ENCODE measurements around the gene FFAR3. TPM values are rescaled to one million over a fixed set of nuclear protein-coding genes. Genes with fewer than 3 reads are reported as not detected.

The FFAR3 gene
- total RNA-seq, 1 donor from 2014 or later = not detected

DNA sequence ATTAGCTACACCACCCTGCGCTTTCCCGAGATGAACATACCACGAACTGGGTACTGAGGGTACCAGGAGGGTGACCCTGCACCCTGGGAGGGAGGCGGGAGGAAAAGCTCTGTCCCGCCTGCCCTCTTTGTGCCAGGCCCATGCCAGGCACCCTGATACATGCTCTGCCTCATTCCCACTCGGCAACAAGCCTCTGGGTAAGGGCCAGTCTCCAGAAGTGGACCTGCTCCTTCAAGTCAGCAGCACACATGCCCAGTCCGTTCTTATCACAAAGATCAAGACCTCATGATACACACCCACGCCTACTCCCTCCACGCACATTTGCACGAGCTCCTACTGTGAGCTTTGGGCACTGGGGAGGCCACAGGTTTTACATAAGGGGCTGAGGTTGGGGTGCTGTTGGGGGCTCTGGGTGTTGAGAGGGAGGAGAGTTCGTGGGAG lies 12.6 kb upstream of the FFAR3 start:
- Histone ChIP-seq H3K27me3 (ENCODE audit: control insufficient read depth, insufficient read depth, low read length) (no peaks in the 10 kb centered on the region), H3K36me3 (ENCODE audit: control insufficient read depth, insufficient read depth, low read length) (no peaks in the 10 kb centered on the region), H3K4me3 (ENCODE audit: low read depth, low read length) (no peak overlapping the region)
- TF ChIP-seq CTCF (IDR thresholded peaks at IDR 0.05; ENCODE audit: insufficient read depth, low read length, severe bottlenecking) = no peak
- no peak for FAIRE-seq
- DNase-seq (ENCODE audit: low read depth) = no peak

- no peak for DNase-seq (ENCODE audit: low read depth)
- Histone ChIP-seq H3K4me3 (ENCODE audit: low read depth, low read length) (no peak overlapping the region), H3K27me3 (ENCODE audit: control insufficient read depth, insufficient read depth, low read length) (no peaks in the 10 kb centered on the region), H3K36me3 (ENCODE audit: control insufficient read depth, insufficient read depth, low read length) (no peaks in the 10 kb centered on the region)
- TF ChIP-seq CTCF (IDR thresholded peaks at IDR 0.05; ENCODE audit: insufficient read depth, low read length, severe bottlenecking) = no peak
- FAIRE-seq = no peak
These were observed 11.8 kb upstream of the FFAR3 start for GRCh38 chr19:35346193-35347052.

DNA sequence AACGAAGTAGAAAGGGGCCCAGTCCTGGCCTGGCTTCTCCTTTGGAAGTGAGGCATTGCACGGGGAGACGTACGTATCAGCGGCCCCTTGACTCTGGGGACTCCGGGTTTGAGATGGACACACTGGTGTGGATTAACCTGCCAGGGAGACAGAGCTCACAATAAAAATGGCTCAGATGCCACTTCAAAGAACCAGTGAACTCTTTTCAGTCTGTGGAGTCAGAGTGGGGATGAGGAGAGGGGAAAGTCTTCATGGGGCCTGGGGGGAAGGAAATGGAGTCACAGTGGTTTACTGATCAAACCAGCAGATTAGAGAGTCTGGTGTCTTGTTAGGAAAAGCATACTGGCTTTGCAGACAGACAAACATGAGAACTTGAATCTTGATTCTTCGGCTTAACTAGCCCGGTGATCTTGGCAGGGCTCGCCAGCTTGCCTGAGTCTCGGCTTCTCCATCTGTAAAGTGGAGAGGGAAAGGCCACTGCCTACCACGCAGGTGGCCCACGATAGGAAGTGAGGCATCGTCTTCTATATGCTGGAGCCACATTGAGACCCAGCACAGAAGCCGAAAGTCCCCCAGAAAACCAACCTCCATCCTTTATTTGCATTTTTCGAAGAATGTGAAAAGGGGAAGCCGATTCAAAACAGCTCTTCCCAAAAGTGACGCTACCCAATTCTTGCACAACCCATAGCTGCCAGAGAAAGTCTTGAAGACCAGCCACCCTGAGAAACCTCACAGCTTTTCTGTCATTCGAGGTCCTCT lies 10.9 kb upstream of the FFAR3 start, which contains the start of gene FFAR1:
Gene FFAR1, plus strand, starts transcription at position 732 of the 759 bp plus-strand sequence. CDS start 3,650 bp downstream, outside the sequence.
- no peaks in the 10 kb centered on the region for H3K36me3 ChIP-seq (ENCODE audit: control insufficient read depth, insufficient read depth, low read length)
- no peak for DNase-seq (ENCODE audit: low read depth)
- no peak for TF ChIP-seq CTCF (IDR thresholded peaks at IDR 0.05; ENCODE audit: insufficient read depth, low read length, severe bottlenecking)
- FAIRE-seq = no peak
- H3K27me3 ChIP-seq (ENCODE audit: control insufficient read depth, insufficient read depth, low read length) = no peaks in the 10 kb centered on the region
- H3K4me3 ChIP-seq (ENCODE audit: low read depth, low read length) = no peak within 1 kb of the TSS

DNA sequence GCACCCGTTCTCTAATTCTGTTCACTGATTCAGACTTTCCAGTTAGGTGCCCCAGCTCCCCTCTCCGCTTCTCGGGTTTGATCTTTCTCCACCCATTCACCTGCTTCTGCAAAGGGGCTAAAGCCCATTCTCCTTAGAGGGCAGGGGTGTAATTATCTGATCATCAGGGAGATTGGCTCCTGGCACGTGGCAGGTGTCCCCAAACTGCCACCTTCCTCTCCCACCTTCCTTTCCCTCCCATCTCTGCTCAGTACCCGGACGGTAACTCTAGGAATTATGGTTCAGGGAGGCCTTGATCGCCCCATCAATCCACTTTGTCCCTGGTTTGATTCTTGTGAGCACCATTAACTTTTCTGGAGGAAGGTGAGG lies 10.3 kb upstream of the FFAR3 start:
- no peaks in the 10 kb centered on the region for H3K27me3 ChIP-seq (ENCODE audit: control insufficient read depth, insufficient read depth, low read length)
- H3K4me3 ChIP-seq (ENCODE audit: low read depth, low read length) = no peak overlapping the region
- DNase-seq (ENCODE audit: low read depth) (no peak), FAIRE-seq (no peak)
- no peak for TF ChIP-seq CTCF (IDR thresholded peaks at IDR 0.05; ENCODE audit: insufficient read depth, low read length, severe bottlenecking)
- no peaks in the 10 kb centered on the region for H3K36me3 ChIP-seq (ENCODE audit: control insufficient read depth, insufficient read depth, low read length)

DNA sequence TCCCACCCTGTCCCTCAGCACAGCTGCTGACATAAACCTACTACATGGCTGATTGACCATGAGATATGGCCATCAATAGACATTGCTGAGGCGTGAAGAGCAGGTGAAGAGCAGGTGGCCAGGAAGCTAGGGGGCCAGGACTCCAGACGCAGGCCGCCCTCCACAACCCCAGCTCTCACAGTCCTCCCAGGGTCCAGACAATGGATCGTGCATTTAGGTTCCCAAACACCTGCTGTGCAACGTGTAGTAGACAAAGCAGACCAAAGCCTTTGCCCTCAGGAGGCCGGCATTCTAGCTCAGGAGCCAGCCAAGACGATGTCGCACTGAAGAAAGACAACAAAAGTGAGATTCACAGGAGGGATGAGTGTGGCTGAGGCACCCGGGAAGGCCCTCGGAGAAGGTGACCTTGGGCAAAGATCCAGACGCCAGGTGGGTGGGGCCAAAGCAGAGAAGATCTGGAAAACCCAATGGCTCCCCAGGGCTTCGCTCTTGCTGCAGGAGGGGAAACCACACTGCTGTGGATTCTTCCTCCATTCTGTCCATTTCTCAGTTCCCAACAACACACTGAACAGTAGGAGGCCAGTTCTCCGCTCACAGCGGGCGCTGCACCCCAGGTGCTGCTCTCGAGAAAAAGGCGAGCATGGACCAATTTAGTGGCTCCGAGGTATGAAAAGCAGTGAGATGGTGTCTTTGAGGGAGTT lies 9.2 kb upstream of the FFAR3 start:
- DNase-seq (ENCODE audit: low read depth) = no peak
- Histone ChIP-seq H3K36me3 (ENCODE audit: control insufficient read depth, insufficient read depth, low read length) (no peaks in the 10 kb centered on the region), H3K27me3 (ENCODE audit: control insufficient read depth, insufficient read depth, low read length) (no peaks in the 10 kb centered on the region), H3K4me3 (ENCODE audit: low read depth, low read length) (no peak overlapping the region)
- FAIRE-seq = no peak
- TF ChIP-seq CTCF (IDR thresholded peaks at IDR 0.05; ENCODE audit: insufficient read depth, low read length, severe bottlenecking) = no peak
